GM21447 (cell line): ENCODE data around the gene CD1E.
"Not testable (repeated sequence)": the region's sequence is repeated elsewhere in the genome, so short reads cannot be mapped to it uniquely, and the experiment has no call there.

ENCODE experiments used
- ATAC-seq: cut with Tn5 transposase; IDR thresholded peaks from one replicate; pipeline ENCODE4 v1.9.1; 2021; ENCODE audit not compliant: unreplicated experiment

The CD1E gene

GRCh38 chr1:158357441-158357840 is 3.7 kb downstream of the CD1E start:
- no peak for ATAC-seq

GRCh38 chr1:158362482-158362881 is 8.8 kb downstream of the CD1E start:
- ATAC-seq = no peak

- no peak for ATAC-seq
These were observed 9.2 kb downstream of the CD1E start for GRCh38 chr1:158362941-158363340.

GRCh38 chr1:158366783-158367182 is 13.1 kb downstream of the CD1E start:
- ATAC-seq = no peak

- peak; percentile 97 for ATAC-seq
These were observed 17.7 kb downstream of the CD1E start for GRCh38 chr1:158371188-158371953.

- not testable (repeated sequence) for ATAC-seq
These were observed 20.4 kb downstream of the CD1E start for GRCh38 chr1:158374101-158374500.

GRCh38 chr1:158374860-158375259 is 21.2 kb downstream of the CD1E start:
- no peak for ATAC-seq

- no peak for ATAC-seq
These were observed 36.6 kb downstream of the CD1E start for GRCh38 chr1:158390331-158390730.

- ATAC-seq = no peak
These were observed 37.4 kb downstream of the CD1E start for GRCh38 chr1:158391099-158391498.

GRCh38 chr1:158393476-158393875 is 39.8 kb downstream of the CD1E start:
- ATAC-seq = no peak

- no peak for ATAC-seq
These were observed 43.0 kb downstream of the CD1E start for GRCh38 chr1:158396646-158397045.

GRCh38 chr1:158398818-158399514 is 45.3 kb downstream of the CD1E start, which contains the start of gene OR10T2:
OR10T2 (minus strand) TSS chr1:158399466; CDS start chr1:158399466, 0 bp downstream.
- ATAC-seq = no peak

GRCh38 chr1:158400871-158401270 is 47.2 kb downstream of the CD1E start:
- ATAC-seq = no peak

- ATAC-seq = no peak
These were observed 53.4 kb downstream of the CD1E start for GRCh38 chr1:158407092-158407491.
